Lower leg skin (tissue), 3 donors: ENCODE data around the gene PALM3.

ENCODE experiments used
- POLR2A ChIP-seq, 2 donors: fragments of 450-650 bp; IDR thresholded peaks; one replicate each; pipeline ENCODE4 v1.6.1; 2016 to 2017; ENCODE audit warnings: antibody characterized with exemption in 2 of 2, mild to moderate bottlenecking in 1 of 2, moderate library complexity in 1 of 2
- TF ChIP-seq, protein P1 (sequence below), 3 donors: fragments of 450-650 bp; IDR thresholded peaks; one replicate each; pipeline ENCODE4 v1.5.1; 2016; ENCODE audit warnings: antibody characterized with exemption in 3 of 3, mild to moderate bottlenecking in 3 of 3, moderate library complexity in 2 of 3

DNA sequence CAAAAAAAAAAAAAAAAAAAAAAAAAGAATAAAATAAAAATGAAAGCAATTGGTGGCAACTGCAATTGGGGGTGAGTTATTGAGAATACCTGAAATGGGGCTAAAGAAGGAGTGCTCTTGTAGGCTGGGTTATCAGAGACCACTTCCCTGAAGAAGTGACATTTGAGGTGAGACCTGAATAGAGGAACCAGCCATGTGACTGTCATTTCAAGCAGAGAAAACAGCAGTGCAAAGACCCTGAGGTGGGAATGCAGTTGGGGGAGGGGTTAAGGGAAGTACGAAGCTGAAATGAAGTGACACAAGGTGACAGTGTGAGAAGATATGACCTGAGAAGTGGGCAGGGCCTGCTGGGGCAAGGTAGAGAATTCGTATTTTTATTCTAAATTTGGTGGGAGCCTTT is 4.3 kb upstream of the PALM3 start:
- TF ChIP-seq, protein P1, sequence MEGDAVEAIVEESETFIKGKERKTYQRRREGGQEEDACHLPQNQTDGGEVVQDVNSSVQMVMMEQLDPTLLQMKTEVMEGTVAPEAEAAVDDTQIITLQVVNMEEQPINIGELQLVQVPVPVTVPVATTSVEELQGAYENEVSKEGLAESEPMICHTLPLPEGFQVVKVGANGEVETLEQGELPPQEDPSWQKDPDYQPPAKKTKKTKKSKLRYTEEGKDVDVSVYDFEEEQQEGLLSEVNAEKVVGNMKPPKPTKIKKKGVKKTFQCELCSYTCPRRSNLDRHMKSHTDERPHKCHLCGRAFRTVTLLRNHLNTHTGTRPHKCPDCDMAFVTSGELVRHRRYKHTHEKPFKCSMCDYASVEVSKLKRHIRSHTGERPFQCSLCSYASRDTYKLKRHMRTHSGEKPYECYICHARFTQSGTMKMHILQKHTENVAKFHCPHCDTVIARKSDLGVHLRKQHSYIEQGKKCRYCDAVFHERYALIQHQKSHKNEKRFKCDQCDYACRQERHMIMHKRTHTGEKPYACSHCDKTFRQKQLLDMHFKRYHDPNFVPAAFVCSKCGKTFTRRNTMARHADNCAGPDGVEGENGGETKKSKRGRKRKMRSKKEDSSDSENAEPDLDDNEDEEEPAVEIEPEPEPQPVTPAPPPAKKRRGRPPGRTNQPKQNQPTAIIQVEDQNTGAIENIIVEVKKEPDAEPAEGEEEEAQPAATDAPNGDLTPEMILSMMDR (IDR thresholded peaks at IDR 0.05) = no peak
- no peak for TF ChIP-seq POLR2A (IDR thresholded peaks at IDR 0.05)
